ENCODE results near the gene FMN1.

The FMN1 gene

GRCh38 chr15:33204087-33204486, 9.6 kb upstream of the FMN1 start:
- Mint-ChIP-seq H3K27ac (no peak overlapping the region), H3K4me3 (no peak overlapping the region), H3K36me3 (ENCODE audit: low read depth) (no peaks in the 10 kb centered on the region), H3K4me1 (peaks cover 44% of the 10 kb centered on the region), H3K27me3 (ENCODE audit: low read depth, poor library complexity) (peaks cover 5% of the 10 kb centered on the region), H3K9me3 (no peaks in the 10 kb centered on the region)
- TF ChIP-seq CTCF (IDR thresholded peaks at IDR 0.05) = no peak
- no peak for DNase-seq

GRCh38 chr15:33201491-33202231, 7.1 kb upstream of the FMN1 start:
- Mint-ChIP-seq H3K27me3 (ENCODE audit: low read depth, poor library complexity) (peaks cover 5% of the 10 kb centered on the region), H3K36me3 (ENCODE audit: low read depth) (no peaks in the 10 kb centered on the region), H3K4me1 (peaks cover 49% of the 10 kb centered on the region), H3K9me3 (no peaks in the 10 kb centered on the region), H3K27ac (peak overlapping the region; percentile 7), H3K4me3 (peak overlapping the region; percentile 39)
- no peak for TF ChIP-seq CTCF (IDR thresholded peaks at IDR 0.05)
- DNase-seq = peak; percentile 21

GRCh38 chr15:33200903-33201302, 6.4 kb upstream of the FMN1 start:
- Mint-ChIP-seq H3K36me3 (ENCODE audit: low read depth) (no peaks in the 10 kb centered on the region), H3K4me1 (peaks cover 53% of the 10 kb centered on the region), H3K4me3 (no peak overlapping the region), H3K27me3 (ENCODE audit: low read depth, poor library complexity) (peaks cover 5% of the 10 kb centered on the region), H3K9me3 (no peaks in the 10 kb centered on the region), H3K27ac (no peak overlapping the region)
- no peak for DNase-seq
- TF ChIP-seq CTCF (IDR thresholded peaks at IDR 0.05) = no peak

GRCh38 chr15:33200444-33200843, 5.9 kb upstream of the FMN1 start:
- Mint-ChIP-seq H3K27ac (peak overlapping the region; percentile 28), H3K27me3 (ENCODE audit: low read depth, poor library complexity) (peaks cover 5% of the 10 kb centered on the region), H3K9me3 (no peaks in the 10 kb centered on the region), H3K36me3 (ENCODE audit: low read depth) (no peaks in the 10 kb centered on the region), H3K4me3 (no peak overlapping the region), H3K4me1 (peaks cover 55% of the 10 kb centered on the region)
- DNase-seq = no peak
- no peak for TF ChIP-seq CTCF (IDR thresholded peaks at IDR 0.05)

GRCh38 chr15:33198541-33198940, 4.0 kb upstream of the FMN1 start:
- Mint-ChIP-seq H3K36me3 (ENCODE audit: low read depth) (no peaks in the 10 kb centered on the region), H3K4me1 (peaks cover 71% of the 10 kb centered on the region), H3K4me3 (no peak overlapping the region), H3K27ac (no peak overlapping the region), H3K9me3 (no peaks in the 10 kb centered on the region), H3K27me3 (ENCODE audit: low read depth, poor library complexity) (peaks cover 8% of the 10 kb centered on the region)
- DNase-seq = no peak
- TF ChIP-seq CTCF (IDR thresholded peaks at IDR 0.05) = no peak

- DNase-seq = no peak
- Mint-ChIP-seq H3K9me3 (no peaks in the 10 kb centered on the region), H3K27me3 (ENCODE audit: low read depth, poor library complexity) (peaks cover 11% of the 10 kb centered on the region), H3K36me3 (ENCODE audit: low read depth) (no peaks in the 10 kb centered on the region), H3K4me3 (no peak overlapping the region), H3K27ac (no peak overlapping the region), H3K4me1 (peaks cover 74% of the 10 kb centered on the region)
- no peak for TF ChIP-seq CTCF (IDR thresholded peaks at IDR 0.05)
These were observed 3.1 kb upstream of the FMN1 start for GRCh38 chr15:33197636-33198035.

Measured in nephron progenitor cell (in vitro differentiated cells).